HG03066 (cell line): Measurements from ENCODE around the gene CRIP1.

ENCODE experiments used
- ATAC-seq: cut with Tn5 transposase; IDR thresholded peaks from one replicate; pipeline ENCODE4 v1.9.1; 2021; ENCODE audit warnings: low read depth; ENCODE audit not compliant: unreplicated experiment

CRIP1 gene

GRCh38 chr14:105450864-105451720, 35.6 kb upstream of the CRIP1 start:
- ATAC-seq: no peak

DNA sequence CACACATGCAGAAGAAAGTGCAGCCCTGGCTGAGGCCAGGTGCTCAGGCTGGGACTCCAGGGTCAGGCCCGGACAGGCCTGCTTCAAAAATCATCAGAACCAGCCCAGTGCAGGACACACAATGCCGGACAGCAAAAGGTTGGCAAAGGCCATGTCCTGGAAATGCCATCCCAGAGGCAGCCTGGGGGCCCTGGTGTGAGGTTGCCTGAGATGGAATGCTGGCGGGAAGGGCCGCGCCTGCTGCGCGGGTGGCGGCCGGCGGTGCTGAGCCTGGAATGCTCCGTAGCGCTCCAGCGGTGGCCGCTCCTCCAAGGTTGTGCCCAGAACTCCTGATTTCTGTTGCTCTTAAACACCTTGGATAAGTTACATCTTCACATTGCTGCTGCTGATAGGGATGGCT, 33.7 kb upstream of the CRIP1 start:
- no peak for ATAC-seq

DNA sequence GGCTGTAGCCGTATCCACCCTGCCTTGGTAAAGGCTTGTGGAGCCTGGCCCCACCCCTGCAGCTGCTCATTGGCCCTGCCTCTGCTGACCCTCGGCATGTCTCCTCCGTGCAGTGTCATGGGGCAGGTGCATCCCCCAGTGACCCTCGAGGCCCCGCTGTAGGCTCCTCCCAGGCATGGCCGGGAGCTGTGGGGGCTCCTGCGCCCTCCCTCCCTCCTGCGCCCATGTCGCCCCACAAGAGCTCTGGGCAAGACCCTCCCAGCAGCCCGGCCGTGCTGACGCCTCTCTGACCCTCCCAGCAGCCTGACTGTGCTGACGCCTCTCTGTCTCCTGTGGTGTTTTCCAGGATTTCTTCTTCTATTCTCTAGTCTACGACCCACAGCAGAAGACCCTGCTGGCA, 32.8 kb upstream of the CRIP1 start:
- ATAC-seq: no peak

DNA sequence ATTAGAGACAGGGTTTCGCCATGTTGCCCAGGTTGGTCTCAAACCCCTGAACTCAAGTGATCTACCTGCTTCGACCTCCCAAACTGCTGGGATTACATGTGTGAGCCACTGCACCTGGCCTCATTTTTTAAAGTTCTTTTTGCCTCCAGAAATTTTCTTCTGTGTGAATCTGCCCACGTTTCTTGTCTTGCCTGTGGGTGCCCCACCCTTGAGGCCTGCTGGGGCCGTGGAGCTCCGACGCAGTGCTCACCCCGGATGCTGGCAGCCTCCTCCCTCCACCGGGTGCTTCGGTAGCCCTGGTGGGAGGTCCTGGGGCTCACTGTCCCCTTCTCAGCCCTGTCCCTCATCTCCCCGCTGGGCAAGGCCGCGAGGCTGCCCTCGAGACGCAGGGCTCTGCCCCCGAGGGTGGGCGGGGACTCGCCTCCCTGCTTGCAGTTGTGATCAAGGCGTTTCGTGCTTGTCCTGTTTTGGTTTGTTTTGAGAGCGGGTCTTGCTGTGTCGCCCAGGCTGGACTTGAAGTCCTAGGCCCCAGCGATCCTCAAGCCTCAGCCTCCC, 31.5 kb upstream of the CRIP1 start:
- ATAC-seq: no peak

DNA sequence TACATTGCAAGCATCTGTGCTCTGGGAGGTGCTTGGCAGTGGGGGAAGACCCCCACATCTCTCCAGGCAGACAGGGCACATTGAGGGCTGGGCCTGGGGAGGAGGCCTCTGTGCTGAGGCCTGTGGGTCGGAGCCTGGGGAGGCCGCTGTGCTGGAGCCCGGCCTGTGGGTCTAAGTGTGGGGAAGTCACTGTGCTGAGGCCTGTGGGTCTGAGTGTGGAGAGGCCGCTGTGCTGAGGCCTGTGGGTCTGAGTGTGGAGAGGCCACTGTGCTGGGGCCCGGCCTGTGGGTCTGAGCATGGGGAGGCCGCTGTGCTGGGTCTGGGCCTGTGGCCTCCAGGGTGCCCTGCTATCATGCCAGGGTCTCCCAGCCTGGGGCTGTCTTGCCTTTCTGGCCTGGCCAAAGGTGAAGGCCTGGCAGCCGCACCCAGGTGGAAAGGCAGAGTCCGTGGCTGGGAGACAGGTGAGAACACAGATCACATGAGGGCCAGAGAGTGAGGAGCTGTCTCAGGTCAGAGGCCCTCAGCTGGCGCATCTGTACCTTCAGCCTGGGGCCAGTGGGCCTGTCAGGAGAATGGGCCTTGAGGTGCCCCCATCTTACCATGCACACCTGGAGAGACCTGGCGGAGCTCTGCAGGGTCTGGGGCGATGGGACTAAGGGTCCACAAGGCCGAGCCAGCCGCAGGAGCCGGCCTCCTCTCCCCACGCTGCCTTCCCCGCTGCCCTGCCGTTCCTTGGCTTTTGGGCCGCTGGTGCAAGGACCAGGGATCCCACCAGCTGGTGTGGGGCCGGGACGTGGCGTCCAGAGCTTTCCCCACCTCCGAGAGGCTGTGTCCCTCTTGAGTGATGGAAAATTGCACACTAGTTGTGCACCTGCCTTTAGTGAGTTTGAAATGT, 30.7 kb upstream of the CRIP1 start:
- ATAC-seq: no peak

DNA sequence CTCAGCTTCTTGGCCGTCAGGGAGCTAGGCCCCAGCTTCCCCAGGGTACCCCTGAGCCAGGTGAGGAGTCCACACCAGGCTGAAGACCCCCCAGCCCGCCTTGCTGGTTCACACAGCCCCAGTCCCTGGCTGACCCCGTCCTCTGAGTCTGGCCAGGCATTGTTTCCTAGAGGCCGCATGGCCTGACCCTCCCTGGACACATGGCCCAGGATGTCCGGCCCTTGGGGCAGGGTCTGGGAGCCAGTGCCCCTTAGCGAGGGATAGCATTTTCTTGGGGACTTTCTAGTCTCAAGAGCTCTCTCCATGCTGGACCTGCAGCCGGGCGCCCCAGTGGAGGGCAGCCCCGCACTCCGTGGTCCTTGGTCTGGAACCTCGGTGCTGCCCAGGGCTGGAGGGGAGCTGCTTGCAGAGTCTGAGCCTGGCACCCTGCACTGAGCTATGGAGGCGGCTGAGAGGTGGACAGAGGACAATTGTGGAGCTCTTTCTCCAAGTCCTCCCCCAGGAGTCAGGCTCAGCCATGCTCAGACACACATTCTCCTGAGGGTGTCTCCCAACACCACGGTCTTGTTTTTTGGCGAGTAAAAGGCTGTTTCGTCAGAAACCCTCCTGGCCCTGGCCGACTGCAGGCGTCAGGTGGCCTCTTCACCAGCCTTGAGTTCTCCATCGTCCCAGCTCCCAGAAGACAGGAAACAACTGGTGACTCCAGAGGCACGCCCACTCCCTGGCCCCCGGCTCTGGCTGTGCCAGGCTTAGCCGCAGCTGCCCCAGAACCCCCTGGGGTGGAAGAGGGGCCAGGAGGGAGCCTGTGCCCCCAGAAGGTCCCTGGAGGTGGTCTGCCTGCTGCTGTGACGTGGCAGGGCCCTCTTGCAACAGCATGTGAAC, 29.7 kb upstream of the CRIP1 start:
- no peak for ATAC-seq

- ATAC-seq: no peak
Measured at GRCh38 chr14:105458010-105458409, 28.7 kb upstream of the CRIP1 start.

DNA sequence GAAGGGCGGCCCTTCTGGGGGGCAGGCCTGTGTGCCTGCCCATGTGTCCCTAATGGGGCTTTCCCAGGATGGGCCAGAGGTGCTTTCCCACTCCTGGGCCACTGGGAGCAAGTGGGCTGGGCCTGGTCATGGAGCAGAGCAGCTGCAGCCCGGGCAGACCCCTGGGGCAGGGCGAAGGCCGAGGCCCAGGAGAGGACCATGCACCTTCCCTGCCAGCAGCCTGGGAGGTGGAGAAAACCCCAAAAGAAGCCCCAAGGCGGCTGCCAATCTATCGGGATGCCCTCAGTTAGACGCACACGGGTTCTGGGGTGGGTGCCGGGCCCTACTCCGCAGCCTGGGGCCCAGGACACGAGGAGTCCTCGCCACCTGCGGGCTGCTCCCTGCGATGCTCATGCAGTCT, 28.1 kb upstream of the CRIP1 start:
- no peak for ATAC-seq

DNA sequence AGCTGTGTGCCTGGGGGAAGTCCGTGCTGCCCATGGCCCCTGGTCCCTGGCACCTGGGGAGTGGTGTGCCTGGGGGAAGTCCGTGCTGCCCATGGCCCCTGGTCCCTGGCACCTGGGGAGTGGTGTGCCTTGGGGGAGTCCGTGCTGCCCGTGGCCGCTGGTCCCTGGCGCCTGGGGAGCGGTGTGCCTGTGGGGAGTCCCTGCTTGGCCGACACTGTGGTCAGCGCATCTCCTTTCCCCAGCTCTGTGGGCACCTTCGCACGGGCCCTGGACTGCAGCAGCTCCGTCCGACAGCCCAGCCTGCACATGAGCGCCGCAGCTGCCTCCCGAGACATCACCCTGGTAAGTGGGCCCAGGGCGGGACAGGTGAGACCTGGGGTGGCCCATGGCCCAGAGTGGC, 26.6 kb upstream of the CRIP1 start:
- no peak for ATAC-seq

DNA sequence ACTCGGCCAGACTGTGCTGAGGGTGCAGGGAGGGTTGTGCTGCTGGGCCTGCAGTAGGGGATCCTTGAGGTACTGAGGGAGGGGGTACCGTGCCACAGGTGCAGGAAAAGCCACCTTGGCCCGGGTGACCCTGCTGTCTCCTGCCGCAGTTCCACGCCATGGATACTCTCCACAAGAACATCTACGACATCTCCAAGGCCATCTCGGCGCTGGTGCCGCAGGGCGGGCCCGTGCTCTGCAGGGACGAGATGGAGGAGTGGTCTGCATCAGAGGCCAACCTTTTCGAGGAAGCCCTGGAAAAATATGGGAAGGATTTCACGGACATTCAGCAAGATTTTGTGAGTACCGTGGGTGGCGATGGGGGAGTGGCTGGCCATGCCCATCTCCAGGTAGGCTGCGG, 26.1 kb upstream of the CRIP1 start:
- ATAC-seq: no peak

- ATAC-seq: no peak
Measured at GRCh38 chr14:105461903-105462302, 24.8 kb upstream of the CRIP1 start.

DNA sequence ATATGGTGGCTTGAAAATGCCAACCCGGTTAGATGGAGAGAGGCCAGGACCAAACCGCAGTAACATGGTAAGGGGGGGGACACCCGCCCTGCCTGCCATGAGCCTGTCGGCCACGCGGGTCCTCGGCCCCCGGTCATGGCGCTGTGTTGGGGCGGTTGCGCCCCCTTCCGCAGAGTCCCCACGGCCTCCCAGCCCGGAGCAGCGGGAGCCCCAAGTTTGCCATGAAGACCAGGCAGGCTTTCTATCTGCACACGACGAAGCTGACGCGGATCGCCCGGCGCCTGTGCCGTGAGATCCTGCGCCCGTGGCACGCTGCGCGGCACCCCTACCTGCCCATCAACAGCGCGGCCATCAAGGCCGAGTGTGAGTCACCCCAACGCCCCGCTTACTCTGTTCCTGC, 22.2 kb upstream of the CRIP1 start:
- ATAC-seq: no peak

- ATAC-seq: no peak
Measured at GRCh38 chr14:105465209-105466031, 21.3 kb upstream of the CRIP1 start.

GRCh38 chr14:105466531-105467248, 20.0 kb upstream of the CRIP1 start:
- no peak for ATAC-seq

DNA sequence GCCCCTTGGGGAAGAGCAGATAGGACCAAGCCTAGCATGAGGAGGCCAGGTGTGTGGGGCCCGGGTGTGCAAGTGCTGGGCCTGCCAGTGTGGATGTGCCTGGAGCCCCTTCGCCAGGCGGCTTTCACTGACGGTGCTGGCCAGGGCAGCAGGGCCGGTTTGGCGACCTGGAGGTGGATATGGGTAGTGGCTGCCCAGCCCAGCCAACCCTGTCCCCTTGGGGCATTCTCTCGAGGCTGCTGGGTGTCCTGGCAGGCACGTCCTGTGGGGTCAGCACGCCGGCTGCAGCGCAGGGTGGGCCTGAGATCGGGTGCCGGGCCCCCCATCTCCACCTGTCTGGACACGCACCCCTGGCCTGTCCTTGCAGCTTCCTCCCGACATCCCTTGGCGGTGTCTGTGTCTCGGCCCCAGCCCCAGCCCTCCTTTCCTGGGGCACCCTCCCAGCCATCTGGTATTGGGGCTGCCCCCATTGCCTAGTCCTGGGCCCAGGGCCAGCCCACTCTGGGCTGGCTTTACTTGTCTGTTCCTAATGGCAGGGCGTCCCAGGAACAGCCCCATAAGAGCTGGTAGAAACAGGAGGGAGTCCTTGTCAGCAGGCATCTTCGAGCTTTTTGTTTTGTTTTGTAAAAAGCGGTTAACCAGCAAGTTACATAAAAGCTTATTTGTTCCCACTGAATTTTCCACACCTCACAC, 19.3 kb upstream of the CRIP1 start:
- no peak for ATAC-seq

GRCh38 chr14:105467942-105468471, 18.7 kb upstream of the CRIP1 start:
- no peak for ATAC-seq

GRCh38 chr14:105468621-105469241, 18.0 kb upstream of the CRIP1 start:
- ATAC-seq: no peak
